ENCODE data around the gene RAB3IL1.

The RAB3IL1 gene

GRCh38 chr11:61887839-61888494 is 29.4 kb downstream of the RAB3IL1 start:
- TF ChIP-seq CTCF (IDR thresholded peaks at IDR 0.05; ENCODE audit: control extremely low read depth, extremely low read depth, low read depth, missing control alignments) = no peak
- no peak for DNase-seq (ENCODE audit: extremely low spot score)
- ChIA-PET CTCF (interaction anchor here (0.8 to 12.8 kb wide), 7 partner anchors 8 to 221 kb away, joined by 3 to 150 read pairs (median 3); partner anchors contain the start of gene FADS1), POLR2A (no interaction called here)

GRCh38 chr11:61886643-61887042 is 30.7 kb downstream of the RAB3IL1 start:
- no peak for TF ChIP-seq CTCF (IDR thresholded peaks at IDR 0.05; ENCODE audit: control extremely low read depth, extremely low read depth, low read depth, missing control alignments)
- POLR2A ChIA-PET = no interaction called here
- no peak for DNase-seq (ENCODE audit: extremely low spot score)
- CTCF ChIA-PET = interaction anchor here (0.6 to 12.8 kb wide), 5 partner anchors 12 to 196 kb away, joined by 3 to 150 read pairs (median 4); partner anchors contain the start of gene FADS1

- CTCF ChIA-PET = interaction anchor here (0.6 to 12.8 kb wide), 6 partner anchors 13 to 196 kb away, joined by 3 to 150 read pairs (median 4); no protein-coding TSS in a partner anchor
- no peak for DNase-seq (ENCODE audit: extremely low spot score)
- TF ChIP-seq CTCF (IDR thresholded peaks at IDR 0.05; ENCODE audit: control extremely low read depth, extremely low read depth, low read depth, missing control alignments) = no peak
- POLR2A ChIA-PET = no interaction called here
Observed at GRCh38 chr11:61885784-61886580, 31.4 kb downstream of the RAB3IL1 start.

GRCh38 chr11:61885166-61885778 is 32.1 kb downstream of the RAB3IL1 start:
- no peak for TF ChIP-seq CTCF (IDR thresholded peaks at IDR 0.05; ENCODE audit: control extremely low read depth, extremely low read depth, low read depth, missing control alignments)
- no peak for DNase-seq (ENCODE audit: extremely low spot score)
- CTCF ChIA-PET = interaction anchor here (0.9 to 12.8 kb wide), 7 partner anchors 13 to 196 kb away, joined by 3 to 150 read pairs (median 6); no protein-coding TSS in a partner anchor
- POLR2A ChIA-PET = no interaction called here

- CTCF ChIA-PET = interaction anchor here (0.9 to 12.8 kb wide), 4 partner anchors 14 to 198 kb away, joined by 4 to 150 read pairs (median 30); no protein-coding TSS in a partner anchor
- DNase-seq (ENCODE audit: extremely low spot score) = no peak
- POLR2A ChIA-PET = no interaction called here
- TF ChIP-seq CTCF (IDR thresholded peaks at IDR 0.05; ENCODE audit: control extremely low read depth, extremely low read depth, low read depth, missing control alignments) = no peak
Observed at GRCh38 chr11:61883947-61884346, 33.4 kb downstream of the RAB3IL1 start.

- ChIA-PET POLR2A (no interaction called here), CTCF (interaction anchor here (1.8 to 12.8 kb wide), 5 partner anchors 13 to 225 kb away, joined by 6 to 150 read pairs (median 13); partner anchors contain the start of gene FADS2)
- no peak for TF ChIP-seq CTCF (IDR thresholded peaks at IDR 0.05; ENCODE audit: control extremely low read depth, extremely low read depth, low read depth, missing control alignments)
- no peak for DNase-seq (ENCODE audit: extremely low spot score)
Observed at GRCh38 chr11:61883327-61883726, 34.0 kb downstream of the RAB3IL1 start.

Measured in GM10248 (cell line).